DMS 273 (cell line): Measurements from ENCODE around the gene LPIN1.
"Not testable (repeated sequence)": the region's sequence is repeated elsewhere in the genome, so short reads cannot be mapped to it uniquely, and the experiment has no call there.

Experiments
- DNase-seq: peaks from one replicate; lab custom pipeline; 2025; ENCODE audit not compliant: unreplicated experiment; lab: John Stamatoyannopoulos, UW

Gene LPIN1

DNA sequence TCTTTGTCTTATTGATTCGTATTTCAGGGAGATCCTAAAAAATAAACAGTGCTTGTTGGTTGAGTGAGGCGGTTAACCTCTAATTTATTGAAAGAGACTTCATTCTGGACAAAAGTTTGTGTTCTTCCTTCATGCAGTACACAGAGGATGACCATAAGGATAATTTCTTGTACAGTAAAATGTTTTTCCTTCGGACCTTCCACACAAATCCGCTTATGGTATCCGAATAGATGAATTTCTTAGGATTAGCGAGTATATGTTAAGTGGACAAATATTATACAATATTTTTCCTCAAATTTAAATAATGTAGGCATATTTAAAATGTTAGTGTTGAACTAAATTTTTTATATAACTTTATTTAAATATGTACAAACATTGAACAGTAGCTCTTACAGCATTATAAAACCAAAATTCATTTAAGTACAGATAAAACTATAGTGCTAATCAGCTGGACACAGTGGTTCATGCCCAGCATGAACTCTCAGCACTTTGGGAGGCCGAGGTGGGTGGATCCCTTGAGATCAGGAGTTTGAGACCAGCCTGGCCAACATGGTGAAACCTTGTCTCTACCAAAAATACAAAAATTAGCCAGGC lies 84.4 kb downstream of the LPIN1 start:
- DNase-seq = no peak

DNA sequence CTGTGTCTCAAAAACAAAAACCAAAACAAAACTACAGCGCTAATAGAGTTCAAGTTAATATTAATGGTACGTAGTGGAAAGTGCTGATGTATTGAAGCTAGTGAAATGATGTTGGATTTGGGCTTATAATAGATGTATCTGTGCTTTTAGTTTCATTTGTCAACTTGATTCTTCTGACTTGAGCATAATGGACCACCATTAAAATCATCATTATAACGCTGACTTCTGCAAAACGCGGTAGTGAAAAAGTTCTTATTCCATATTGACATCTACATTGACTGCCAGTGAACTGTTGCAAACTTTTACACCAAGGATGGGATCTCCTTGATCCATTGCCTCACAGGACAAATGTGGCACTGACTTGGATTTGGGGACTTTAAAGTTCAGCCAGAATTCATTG lies 85.0 kb downstream of the LPIN1 start:
- no peak for DNase-seq

DNA sequence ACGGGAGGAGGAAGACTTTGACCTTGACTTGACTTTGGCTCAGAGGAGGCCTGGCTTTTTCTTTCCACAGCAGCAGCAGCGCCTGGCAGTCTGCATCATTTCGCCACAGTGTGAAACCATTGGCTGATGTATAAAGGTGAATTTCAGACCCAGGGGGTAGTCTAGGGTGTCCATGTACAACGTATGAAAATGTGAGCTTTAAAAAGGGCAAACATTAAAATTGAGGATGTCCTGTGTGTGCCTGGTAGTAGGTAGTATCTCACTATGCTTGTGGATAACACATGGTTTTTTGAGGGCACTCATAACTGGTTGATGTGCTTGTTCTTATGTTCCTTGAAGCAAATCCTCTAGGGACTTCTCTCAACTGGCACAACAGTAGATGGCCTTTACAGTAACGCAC lies 86.1 kb downstream of the LPIN1 start:
- DNase-seq = no peak

DNA sequence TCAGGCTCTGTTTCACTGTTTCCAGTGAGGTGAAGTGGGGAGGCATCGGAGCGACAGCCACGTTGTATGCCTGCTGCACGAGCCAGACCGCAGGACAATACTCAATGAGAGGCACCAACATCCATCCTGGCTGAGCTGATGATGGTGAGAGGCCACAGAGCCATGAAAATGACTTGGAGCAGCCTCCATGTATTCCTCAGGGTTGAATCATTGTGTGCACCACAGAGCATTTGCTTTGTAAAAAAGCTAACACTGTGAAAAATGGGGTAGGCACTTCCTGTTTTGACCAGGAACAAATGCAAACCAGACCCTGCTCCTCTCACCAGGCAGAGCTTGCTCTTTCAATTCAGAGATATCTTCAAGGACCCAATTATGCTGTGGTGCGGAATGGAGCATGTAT lies 87.2 kb downstream of the LPIN1 start:
- DNase-seq = no peak

DNA sequence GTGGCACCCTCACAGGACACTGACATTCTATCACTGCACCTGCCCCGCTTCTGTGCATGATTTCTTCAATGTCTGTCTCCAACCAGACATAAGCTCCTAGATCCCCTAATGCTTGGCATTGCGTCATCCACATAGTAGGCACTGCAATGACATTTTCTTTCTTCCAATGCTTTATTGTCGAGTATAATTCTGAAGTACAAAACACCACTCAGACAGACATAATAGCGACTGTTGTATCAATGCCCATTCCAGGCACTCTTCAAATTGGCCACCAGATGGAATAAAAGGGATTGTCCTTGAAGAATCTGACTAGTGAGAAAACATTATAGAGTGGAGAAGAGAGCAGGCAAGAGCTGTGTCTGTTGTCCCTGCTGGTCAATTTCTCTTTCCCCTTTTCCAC lies 89.0 kb downstream of the LPIN1 start:
- peak; percentile 24 for DNase-seq

DNA sequence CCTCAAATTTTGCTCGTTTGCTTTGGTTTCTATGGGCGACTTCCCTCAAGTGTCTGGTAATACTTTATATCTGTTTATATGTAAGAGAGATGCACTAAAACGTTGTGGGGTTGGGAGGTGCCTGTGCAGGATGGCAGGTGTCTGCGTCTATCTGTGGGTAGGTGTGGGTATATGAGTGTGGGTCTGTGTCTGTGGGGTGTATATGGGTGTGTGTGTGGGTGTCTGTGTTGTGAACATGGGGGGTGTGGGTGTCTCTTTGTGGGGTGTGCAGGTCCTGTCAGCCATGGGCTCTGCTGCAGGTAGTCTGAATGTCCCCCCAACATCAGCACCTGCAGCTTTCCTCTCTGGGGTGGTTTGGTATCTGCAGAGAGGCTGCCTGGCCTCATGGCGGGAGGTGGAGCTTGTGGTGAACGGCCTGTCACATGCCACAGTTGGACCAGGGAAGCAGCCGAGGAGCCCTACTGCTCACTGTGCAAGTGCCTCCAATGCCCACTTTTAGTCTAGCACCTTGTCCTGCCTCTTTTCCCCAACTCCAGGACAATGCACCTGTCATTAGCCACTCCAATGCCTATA lies 90.3 kb downstream of the LPIN1 start:
- DNase-seq = no peak

DNA sequence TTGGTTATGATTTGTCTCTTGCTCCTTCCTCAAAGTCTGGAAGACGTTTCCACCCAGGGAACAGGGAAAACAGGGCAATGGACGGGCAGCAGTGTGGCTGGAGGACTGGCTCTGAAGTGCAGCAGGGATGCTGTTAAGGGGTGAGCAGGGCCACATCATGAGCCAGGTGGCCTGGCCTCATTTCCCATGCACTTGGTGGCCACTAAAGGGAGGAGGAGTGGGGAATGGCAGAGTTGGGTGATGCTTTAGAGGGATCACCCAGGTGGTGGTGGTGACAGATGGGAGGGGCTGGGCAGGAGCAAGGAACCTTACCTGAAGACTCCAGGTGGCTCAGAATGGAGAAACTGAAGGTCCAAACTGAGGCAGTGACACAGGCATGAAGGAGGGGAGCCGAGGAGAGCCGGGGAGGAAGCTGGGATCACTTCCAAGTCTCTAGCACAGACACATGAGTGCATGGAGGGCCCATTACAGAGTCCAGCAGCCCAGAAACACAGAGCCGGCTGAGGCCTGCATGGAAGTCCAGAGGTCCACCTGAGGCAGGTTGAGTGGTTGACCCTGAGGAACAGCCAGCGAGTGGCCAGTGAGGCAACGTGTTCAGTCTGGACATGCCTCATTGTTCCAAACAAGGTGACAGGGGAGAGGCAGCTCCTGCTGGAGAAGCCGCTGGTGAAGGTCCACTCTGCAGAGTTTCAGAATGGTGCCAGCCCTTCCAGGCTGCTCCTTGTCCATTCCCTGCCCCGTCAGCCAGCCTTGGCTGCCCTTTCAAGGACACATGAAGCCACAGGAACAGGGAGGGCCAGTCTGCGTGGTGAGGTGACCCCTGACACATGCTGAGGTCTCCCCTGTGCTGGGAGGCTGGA lies 91.7 kb downstream of the LPIN1 start:
- DNase-seq = no peak

DNA sequence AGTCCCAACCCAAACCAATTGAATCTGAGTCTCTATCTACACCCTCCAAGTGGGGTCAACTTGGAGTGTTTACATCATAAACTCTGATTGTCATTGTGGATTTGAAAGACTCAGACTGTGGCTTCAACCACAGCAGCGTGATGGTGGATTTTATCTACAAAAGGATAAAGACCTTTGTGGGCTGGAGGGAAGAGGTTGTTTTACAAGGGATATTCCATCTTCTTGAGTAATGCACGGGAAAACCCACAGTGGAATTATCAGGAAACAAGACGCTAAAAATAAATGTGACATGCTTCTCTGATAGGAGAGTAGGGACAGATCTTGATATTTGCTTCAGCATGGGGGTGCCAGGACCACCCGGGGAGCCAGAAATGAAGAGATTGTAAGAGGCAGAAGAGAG lies 93.5 kb downstream of the LPIN1 start:
- no peak for DNase-seq

DNA sequence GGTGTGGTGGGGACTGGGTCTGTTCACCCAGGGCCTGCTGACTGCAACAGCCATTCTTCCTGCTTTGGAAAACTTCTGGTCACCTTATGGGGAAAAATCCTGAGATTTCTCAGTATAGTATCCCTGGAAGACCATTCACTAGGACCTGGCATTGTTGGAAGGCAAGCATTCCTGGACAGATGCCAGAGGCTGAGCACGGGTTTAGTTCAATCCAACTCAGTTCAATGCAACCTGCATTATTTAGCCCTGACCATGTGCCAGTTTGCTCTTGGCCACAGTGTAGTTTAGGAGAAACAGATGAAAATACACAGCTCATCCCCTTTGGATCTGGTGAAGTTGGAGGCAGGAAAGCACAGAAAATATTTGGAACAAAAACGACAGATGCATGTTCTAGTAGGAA lies 95.9 kb downstream of the LPIN1 start:
- DNase-seq = peak; percentile 32

DNA sequence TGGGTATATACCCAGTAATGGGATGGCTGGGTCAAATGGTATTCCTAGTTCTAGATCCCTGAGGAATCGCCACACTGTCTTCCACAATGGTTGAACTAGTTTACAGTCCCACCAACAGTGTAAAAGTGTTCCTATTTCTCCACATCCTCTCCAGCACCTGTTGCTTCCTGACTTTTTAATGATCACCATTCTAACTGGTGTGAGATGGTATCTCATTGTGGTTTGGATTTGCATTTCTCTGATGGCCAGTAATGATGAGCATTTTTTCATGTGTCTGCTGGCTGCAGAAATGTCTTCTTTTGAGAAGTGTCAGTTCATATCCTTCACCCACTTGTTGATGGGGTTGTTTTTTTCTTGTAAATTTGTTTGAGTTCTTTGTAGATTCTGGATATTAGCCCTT lies 98.4 kb downstream of the LPIN1 start:
- not testable (repeated sequence) for DNase-seq

DNA sequence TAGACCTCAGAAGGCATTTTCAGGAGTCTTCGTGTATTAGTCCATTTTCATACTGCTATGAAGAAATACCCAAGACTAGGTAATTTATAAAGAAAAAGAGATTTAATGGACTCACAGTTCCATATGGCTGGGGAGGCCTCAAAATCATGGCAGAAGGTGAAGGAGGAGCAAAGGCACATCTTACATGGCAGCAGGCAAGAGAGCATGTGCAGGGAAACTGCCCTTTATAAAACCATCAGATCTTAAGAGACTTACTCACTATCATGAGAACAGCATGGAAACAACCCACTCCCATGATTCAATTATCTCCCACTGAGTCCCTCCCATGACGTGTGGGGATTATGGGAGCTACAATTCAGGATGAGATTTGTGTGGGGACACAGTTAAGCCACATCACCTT lies 101.5 kb downstream of the LPIN1 start:
- DNase-seq = not testable (repeated sequence)

DNA sequence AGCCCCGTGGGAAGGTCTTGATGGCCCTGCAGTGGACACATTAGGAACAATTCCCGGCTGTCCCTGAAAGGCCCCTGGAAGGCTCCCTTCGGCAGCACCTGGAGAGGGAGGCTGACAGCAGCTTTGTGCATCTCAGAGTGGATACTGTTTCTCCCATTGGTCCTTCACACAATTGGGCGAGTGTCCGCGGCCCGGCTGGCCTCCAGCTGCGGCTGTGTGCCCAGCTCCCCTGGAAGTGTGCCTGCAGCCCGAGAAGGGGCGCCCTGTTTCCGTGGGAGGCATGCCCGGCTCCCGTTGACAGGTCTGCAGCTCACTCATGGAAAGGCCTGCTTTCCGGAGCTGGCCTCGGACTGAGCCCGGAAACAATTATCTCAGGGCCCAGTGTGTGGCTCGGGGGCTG lies 103.7 kb downstream of the LPIN1 start:
- no peak for DNase-seq

DNA sequence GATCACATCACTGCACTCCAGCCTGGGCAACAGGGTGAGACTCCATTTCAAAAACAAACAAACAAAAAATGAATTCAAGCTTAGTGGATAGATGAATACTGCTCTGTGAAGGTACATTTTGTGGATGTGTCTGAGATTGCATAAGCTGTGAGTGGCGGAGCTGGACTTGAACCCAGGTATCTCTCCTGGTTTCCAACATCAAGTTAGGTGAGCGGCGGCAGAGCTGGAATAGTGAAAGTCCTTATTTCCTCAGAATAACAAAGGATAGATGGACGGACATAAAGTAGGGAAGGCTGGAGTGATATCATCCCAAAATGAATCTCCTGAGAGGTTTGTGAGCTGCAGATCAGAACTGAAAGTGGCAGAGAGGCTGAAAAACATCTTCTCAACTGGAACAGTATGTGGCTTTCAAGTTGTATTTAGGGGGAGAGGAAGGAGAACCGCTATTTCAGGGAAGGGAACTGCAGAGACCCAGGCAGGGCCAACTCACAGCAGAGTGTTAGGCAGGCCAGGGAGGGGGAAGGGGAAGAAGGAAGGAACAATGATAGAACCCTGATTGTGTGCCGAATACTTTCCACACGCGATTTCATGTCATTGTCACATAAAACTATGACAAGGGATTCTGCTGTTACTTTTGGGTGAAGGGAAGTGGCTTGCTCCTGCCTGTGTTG lies 106.2 kb downstream of the LPIN1 start:
- DNase-seq = no peak

DNA sequence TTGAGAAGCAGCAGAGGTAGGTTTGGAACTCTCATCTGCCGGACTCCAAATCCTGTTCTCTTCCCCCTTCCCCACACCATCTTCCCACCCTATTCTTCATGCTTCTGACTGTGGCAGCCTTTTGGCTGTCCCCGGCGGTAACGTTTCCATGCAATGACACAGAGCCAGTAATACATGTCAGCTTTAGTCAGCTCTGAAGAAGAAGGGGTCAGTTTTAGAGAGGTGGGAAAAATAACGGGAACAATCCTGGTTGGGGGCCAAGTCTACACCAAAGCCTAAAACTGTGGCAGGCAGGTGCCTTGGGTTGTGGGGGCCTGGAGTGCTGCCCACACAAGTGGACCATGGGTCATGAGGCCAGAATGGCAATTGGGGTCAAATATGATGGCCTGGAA lies 106.8 kb downstream of the LPIN1 start:
- no peak for DNase-seq

DNA sequence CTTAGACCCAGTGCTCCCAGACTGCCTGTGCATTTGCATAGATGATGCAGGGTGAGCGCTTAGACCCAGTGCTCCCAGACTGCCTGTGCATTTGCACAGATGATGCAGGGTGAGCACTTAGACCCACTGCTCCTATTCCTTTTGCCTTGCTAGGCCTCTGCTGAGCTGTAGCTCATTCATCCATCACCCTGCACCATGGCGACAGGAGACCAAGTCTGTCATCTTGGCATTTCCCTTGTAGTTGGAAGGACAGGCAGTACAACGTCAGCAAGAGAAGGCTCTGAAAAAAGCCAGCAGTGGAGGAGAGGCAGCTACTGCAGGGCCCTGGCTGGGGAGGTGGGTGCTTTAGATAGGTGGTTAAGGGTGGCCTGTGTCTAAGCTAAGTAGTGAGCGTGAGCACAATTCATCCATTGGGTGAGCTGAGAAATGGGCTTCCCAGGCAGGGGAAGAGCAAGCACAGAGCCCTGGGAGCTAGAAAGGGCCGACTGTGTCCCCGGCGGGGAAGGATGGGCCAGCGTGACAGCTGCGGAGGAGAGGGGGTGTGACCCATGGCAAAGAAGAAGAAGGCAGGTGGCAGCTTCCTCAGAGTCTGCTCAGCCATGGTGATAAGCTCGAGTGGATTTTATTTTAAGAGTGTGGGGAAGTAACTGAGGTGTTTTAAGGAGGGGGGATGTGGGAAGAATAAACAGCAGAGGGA lies 108.8 kb downstream of the LPIN1 start:
- DNase-seq = no peak

DNA sequence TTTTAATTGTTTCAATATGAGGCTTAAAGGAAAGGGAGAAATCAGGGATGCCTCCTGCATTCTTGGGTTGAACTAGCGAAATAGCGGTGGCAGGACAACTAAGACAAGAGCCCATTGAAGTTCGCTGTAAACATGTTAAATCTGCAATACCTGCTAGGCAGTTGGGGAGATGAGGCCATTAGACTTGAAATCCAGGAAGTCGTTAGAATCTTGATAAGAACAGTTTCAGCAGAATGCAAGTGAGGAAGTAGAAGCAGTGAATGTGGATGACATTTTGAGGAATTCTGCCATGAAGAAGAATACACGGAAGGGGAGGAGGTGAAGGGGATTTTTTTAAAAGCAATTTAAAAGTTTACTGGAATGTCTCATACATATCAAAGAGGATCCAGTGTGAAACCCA lies 109.7 kb downstream of the LPIN1 start:
- DNase-seq = no peak

DNA sequence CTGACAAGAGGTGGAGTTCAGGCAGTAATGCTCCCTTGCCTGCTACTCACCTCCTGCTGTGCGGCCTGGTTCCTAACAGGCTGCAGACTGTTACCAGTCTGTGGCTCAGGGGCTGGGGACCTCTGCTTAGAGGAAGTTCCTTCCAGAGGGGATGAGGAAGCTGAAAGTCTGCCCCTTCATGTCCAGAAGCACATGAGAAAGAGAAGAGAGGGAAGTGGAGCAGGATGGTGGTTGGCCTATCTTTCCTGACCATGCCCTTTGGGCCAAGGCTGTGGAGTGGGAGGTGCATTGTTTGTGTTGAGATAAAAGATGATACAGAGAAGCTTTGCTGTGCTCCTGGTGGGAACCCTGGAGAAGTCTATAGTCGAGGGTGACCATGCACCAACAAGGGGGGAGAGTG lies 112.5 kb downstream of the LPIN1 start:
- DNase-seq = no peak

DNA sequence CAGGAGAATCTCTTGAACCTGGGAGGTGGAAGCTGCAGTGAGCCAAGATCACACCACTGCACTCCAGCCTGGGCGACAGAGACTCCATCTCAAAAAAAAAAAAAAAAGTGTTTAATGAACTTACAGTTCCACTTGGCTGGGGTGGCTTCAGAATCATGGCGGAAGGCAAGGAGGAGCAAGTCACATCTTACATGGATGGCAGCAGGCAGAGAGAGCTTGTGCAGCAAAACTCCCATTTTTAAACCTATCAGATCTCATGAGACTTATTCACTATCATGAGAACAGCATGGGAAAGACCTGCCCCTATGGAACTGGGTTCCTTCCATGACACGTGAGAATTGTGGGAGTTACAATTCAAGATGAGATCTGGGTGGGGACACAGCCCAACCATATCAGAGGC lies 113.5 kb downstream of the LPIN1 start:
- DNase-seq = not testable (repeated sequence)

DNA sequence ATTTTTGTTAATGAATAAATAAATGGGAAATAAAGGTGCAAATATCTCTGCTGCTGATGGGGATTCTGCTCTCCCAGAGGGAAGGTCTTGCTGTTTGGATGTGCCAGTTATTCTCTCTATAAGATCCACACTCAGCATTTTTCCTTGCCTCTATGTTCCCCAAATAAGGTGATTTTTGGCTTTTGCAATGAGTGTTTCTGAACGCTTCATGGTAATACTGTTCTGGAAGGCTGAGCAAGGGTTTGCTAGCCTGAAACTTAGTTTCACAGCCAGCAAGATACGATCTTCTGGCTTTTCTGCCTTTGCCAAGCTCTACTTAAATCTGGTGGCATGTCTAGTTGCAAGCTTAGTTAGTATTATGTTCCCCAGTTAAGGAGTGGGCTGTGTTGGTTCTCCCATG lies 114.6 kb downstream of the LPIN1 start:
- no peak for DNase-seq

DNA sequence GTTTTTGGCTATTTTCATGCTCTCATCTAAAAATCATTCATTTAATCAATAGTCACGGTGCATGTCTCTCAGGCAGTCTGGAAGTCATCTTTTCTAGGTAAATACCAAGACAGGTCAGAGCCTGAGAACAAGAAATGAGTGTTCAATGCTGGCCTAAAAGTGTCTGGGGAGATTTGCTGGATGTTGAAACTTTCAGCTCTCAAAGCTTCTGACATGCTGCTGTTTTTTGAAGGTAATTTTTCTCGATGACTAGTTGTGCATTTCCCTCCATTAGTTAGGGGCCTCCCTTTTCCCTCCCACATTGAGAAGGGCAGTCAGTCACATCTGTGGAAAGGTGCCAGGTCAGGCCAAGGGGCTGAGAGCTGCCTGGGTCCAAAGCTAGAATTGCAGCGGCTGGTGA lies 115.6 kb downstream of the LPIN1 start:
- DNase-seq = no peak

DNA sequence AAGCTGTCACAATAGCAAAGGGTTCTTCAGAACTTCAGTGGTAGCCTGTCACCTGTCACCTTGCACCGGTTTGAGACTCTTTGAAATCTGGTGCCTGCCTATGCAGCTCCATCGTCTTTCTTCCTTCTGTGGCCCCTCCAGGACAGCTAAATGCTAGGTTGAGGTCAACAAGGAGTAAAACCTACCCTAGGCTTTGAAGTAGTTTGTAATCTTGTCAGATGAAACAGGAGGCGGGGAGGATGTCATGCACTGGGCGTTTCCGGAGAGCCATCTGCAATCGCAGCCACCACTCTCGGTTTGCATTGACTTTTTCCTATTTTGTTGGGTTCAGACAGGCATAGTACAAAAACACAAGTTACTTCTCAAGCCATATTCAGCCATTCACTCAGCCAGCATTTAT lies 116.7 kb downstream of the LPIN1 start:
- DNase-seq = no peak
